ENCODE results near the gene IKBKE.
"Not testable (repeated sequence)": the region's sequence is repeated elsewhere in the genome, so short reads cannot be mapped to it uniquely, and the experiment has no call there.

Gene IKBKE

GRCh38 chr1:206476591-206476990 lies 6.3 kb downstream of the IKBKE start:
- no peak for DNase-seq

- no peak for DNase-seq
Observed at GRCh38 chr1:206477110-206477509, 6.8 kb downstream of the IKBKE start.

GRCh38 chr1:206477581-206478380 lies 7.5 kb downstream of the IKBKE start:
- DNase-seq = no peak

- no peak for DNase-seq
Observed at GRCh38 chr1:206478746-206479145, 8.5 kb downstream of the IKBKE start.

GRCh38 chr1:206479183-206480125 lies 9.2 kb downstream of the IKBKE start:
- peak; percentile 72 for DNase-seq

- no peak for DNase-seq
Observed at GRCh38 chr1:206480211-206480610, 9.9 kb downstream of the IKBKE start.

GRCh38 chr1:206482611-206483010 lies 12.3 kb downstream of the IKBKE start:
- DNase-seq = no peak

GRCh38 chr1:206483864-206484263 lies 13.6 kb downstream of the IKBKE start:
- DNase-seq = not testable (repeated sequence)

GRCh38 chr1:206484901-206485300 lies 14.6 kb downstream of the IKBKE start:
- no peak for DNase-seq

GRCh38 chr1:206486995-206487788 lies 16.9 kb downstream of the IKBKE start:
- no peak for DNase-seq

GRCh38 chr1:206487970-206488369 lies 17.7 kb downstream of the IKBKE start:
- no peak for DNase-seq

GRCh38 chr1:206488466-206488865 lies 18.2 kb downstream of the IKBKE start:
- DNase-seq = no peak

- peak; percentile 60 for DNase-seq
Observed at GRCh38 chr1:206489980-206490770, 19.9 kb downstream of the IKBKE start.

GRCh38 chr1:206490771-206491405 lies 20.6 kb downstream of the IKBKE start:
- DNase-seq = peak; percentile 57

- DNase-seq = no peak
Observed at GRCh38 chr1:206491616-206492015, 21.3 kb downstream of the IKBKE start.

GRCh38 chr1:206492589-206492988 lies 22.3 kb downstream of the IKBKE start:
- DNase-seq = no peak

- DNase-seq = no peak
Observed at GRCh38 chr1:206493279-206493678, 23.0 kb downstream of the IKBKE start.

GRCh38 chr1:206495011-206495461 lies 24.8 kb downstream of the IKBKE start:
- no peak for DNase-seq

GRCh38 chr1:206495493-206496046 lies 25.3 kb downstream of the IKBKE start:
- DNase-seq = no peak

- no peak for DNase-seq
Observed at GRCh38 chr1:206496131-206496793, 26.0 kb downstream of the IKBKE start.

- no peak for DNase-seq
Observed at GRCh38 chr1:206497363-206497762, 27.1 kb downstream of the IKBKE start.
